HUES6 (cell line): ENCODE data around the gene HACL1.

ENCODE experiments used
- H3K27ac ChIP-seq: 2 replicates; pipeline ENCODE4 v1.7.0; 2013; ENCODE audit warnings: low read depth, mild to moderate bottlenecking, low read length, inconsistent platforms
- H3K27me3 ChIP-seq: 2 replicates; pipeline ENCODE4 v1.6.1; 2013; ENCODE audit warnings: low read length; ENCODE audit not compliant: control insufficient read depth, insufficient read depth
- H3K36me3 ChIP-seq: 2 replicates; pipeline ENCODE4 v1.6.1; 2013; ENCODE audit warnings: low read length; ENCODE audit not compliant: control insufficient read depth, insufficient read depth
- H3K4me1 ChIP-seq: 2 replicates; pipeline ENCODE4 v1.6.1; 2013; ENCODE audit warnings: low read length; ENCODE audit not compliant: control insufficient read depth, insufficient read depth
- H3K4me3 ChIP-seq: 2 replicates; pipeline ENCODE4 v1.5.1; 2013; ENCODE audit warnings: low read depth, low read length
- H3K9ac ChIP-seq: one replicate; pipeline ENCODE4 v1.6.1; 2013; ENCODE audit warnings: mild to moderate bottlenecking, low read length
- H3K9me3 ChIP-seq: 2 replicates; pipeline ENCODE4 v1.6.1; 2013; ENCODE audit warnings: low read depth, low read length; ENCODE audit not compliant: control insufficient read depth, insufficient read depth

HACL1 gene

GRCh38 chr3:15578289-15578867 is 23.0 kb downstream of the HACL1 start:
- no peak overlapping the region for H3K4me3 ChIP-seq
- H3K9ac ChIP-seq = no peak overlapping the region
- peaks cover 58% of the 10 kb centered on the region for H3K36me3 ChIP-seq
- no peaks in the 10 kb centered on the region for H3K4me1 ChIP-seq
- no peaks in the 10 kb centered on the region for H3K27me3 ChIP-seq
- no peak overlapping the region for H3K27ac ChIP-seq
- no peaks in the 10 kb centered on the region for H3K9me3 ChIP-seq

- Histone ChIP-seq H3K36me3 (peaks cover 55% of the 10 kb centered on the region), H3K9ac (no peak overlapping the region), H3K4me1 (no peaks in the 10 kb centered on the region), H3K9me3 (no peaks in the 10 kb centered on the region), H3K4me3 (no peak overlapping the region), H3K27me3 (no peaks in the 10 kb centered on the region), H3K27ac (no peak overlapping the region)
Observed at GRCh38 chr3:15576475-15576874, 24.9 kb downstream of the HACL1 start.

- Histone ChIP-seq H3K9ac (no peak overlapping the region), H3K4me1 (no peaks in the 10 kb centered on the region), H3K27me3 (no peaks in the 10 kb centered on the region), H3K9me3 (no peaks in the 10 kb centered on the region), H3K4me3 (no peak overlapping the region), H3K36me3 (peaks cover 53% of the 10 kb centered on the region), H3K27ac (no peak overlapping the region)
Observed at GRCh38 chr3:15575446-15575845, 25.9 kb downstream of the HACL1 start.

GRCh38 chr3:15572138-15572537 is 29.2 kb downstream of the HACL1 start:
- H3K9me3 ChIP-seq = no peaks in the 10 kb centered on the region
- H3K36me3 ChIP-seq = peaks cover 64% of the 10 kb centered on the region
- no peaks in the 10 kb centered on the region for H3K27me3 ChIP-seq
- no peak overlapping the region for H3K27ac ChIP-seq
- no peak overlapping the region for H3K4me3 ChIP-seq
- no peaks in the 10 kb centered on the region for H3K4me1 ChIP-seq
- no peak overlapping the region for H3K9ac ChIP-seq

- Histone ChIP-seq H3K4me3 (no peak overlapping the region), H3K9me3 (no peaks in the 10 kb centered on the region), H3K4me1 (no peaks in the 10 kb centered on the region), H3K27me3 (no peaks in the 10 kb centered on the region), H3K36me3 (peaks cover 69% of the 10 kb centered on the region), H3K27ac (no peak overlapping the region), H3K9ac (no peak overlapping the region)
Observed at GRCh38 chr3:15563190-15563589, 38.2 kb downstream of the HACL1 start.

GRCh38 chr3:15562560-15562959 is 38.8 kb downstream of the HACL1 start:
- Histone ChIP-seq H3K9ac (no peak overlapping the region), H3K4me1 (no peaks in the 10 kb centered on the region), H3K36me3 (peaks cover 62% of the 10 kb centered on the region), H3K27ac (no peak overlapping the region), H3K4me3 (no peak overlapping the region), H3K27me3 (no peaks in the 10 kb centered on the region), H3K9me3 (no peaks in the 10 kb centered on the region)

GRCh38 chr3:15558581-15558980 is 42.8 kb downstream of the HACL1 start:
- Histone ChIP-seq H3K4me3 (no peak overlapping the region), H3K36me3 (peaks cover 29% of the 10 kb centered on the region), H3K9me3 (no peaks in the 10 kb centered on the region), H3K27me3 (no peaks in the 10 kb centered on the region), H3K4me1 (no peaks in the 10 kb centered on the region), H3K27ac (no peak overlapping the region), H3K9ac (no peak overlapping the region)

- H3K9ac ChIP-seq = no peak overlapping the region
- H3K4me3 ChIP-seq = no peak overlapping the region
- H3K36me3 ChIP-seq = peaks cover 19% of the 10 kb centered on the region
- no peaks in the 10 kb centered on the region for H3K27me3 ChIP-seq
- peaks cover 4% of the 10 kb centered on the region; the same call in 1 of the 2 replicates for H3K4me1 ChIP-seq
- no peak overlapping the region for H3K27ac ChIP-seq
- H3K9me3 ChIP-seq = no peaks in the 10 kb centered on the region
Observed at GRCh38 chr3:15557511-15557946, 43.8 kb downstream of the HACL1 start.

- no peak overlapping the region for H3K27ac ChIP-seq
- no peak overlapping the region for H3K4me3 ChIP-seq
- no peaks in the 10 kb centered on the region for H3K9me3 ChIP-seq
- peaks cover 8% of the 10 kb centered on the region for H3K36me3 ChIP-seq
- H3K4me1 ChIP-seq = peaks cover 4% of the 10 kb centered on the region; the same call in 1 of the 2 replicates
- H3K27me3 ChIP-seq = no peaks in the 10 kb centered on the region
- H3K9ac ChIP-seq = no peak overlapping the region
Observed at GRCh38 chr3:15556512-15556911, 44.9 kb downstream of the HACL1 start.

- Histone ChIP-seq H3K36me3 (no peaks in the 10 kb centered on the region; the same call in 1 of the 2 replicates), H3K27ac (no peak overlapping the region), H3K9ac (no peak overlapping the region), H3K4me3 (no peak overlapping the region), H3K27me3 (no peaks in the 10 kb centered on the region), H3K4me1 (peaks cover 4% of the 10 kb centered on the region; the same call in 1 of the 2 replicates), H3K9me3 (no peaks in the 10 kb centered on the region)
Observed at GRCh38 chr3:15553749-15554148, 47.6 kb downstream of the HACL1 start.

- Histone ChIP-seq H3K27ac (no peak overlapping the region), H3K4me3 (no peak overlapping the region), H3K4me1 (peaks cover 4% of the 10 kb centered on the region; the same call in 1 of the 2 replicates), H3K9me3 (no peaks in the 10 kb centered on the region), H3K27me3 (no peaks in the 10 kb centered on the region), H3K36me3 (no peaks in the 10 kb centered on the region; the same call in 1 of the 2 replicates), H3K9ac (no peak overlapping the region)
Observed at GRCh38 chr3:15551902-15552301, 49.5 kb downstream of the HACL1 start.
